ENCODE results near the gene ZNF451. TPM values are rescaled to one million over a fixed set of nuclear protein-coding genes. Genes with fewer than 3 reads are reported as not detected.

The ZNF451 gene
- polyA plus RNA-seq, 2 of the 4 experiments (the other 2 are of a cell fraction), result 8.9 to 23.0 TPM

DNA sequence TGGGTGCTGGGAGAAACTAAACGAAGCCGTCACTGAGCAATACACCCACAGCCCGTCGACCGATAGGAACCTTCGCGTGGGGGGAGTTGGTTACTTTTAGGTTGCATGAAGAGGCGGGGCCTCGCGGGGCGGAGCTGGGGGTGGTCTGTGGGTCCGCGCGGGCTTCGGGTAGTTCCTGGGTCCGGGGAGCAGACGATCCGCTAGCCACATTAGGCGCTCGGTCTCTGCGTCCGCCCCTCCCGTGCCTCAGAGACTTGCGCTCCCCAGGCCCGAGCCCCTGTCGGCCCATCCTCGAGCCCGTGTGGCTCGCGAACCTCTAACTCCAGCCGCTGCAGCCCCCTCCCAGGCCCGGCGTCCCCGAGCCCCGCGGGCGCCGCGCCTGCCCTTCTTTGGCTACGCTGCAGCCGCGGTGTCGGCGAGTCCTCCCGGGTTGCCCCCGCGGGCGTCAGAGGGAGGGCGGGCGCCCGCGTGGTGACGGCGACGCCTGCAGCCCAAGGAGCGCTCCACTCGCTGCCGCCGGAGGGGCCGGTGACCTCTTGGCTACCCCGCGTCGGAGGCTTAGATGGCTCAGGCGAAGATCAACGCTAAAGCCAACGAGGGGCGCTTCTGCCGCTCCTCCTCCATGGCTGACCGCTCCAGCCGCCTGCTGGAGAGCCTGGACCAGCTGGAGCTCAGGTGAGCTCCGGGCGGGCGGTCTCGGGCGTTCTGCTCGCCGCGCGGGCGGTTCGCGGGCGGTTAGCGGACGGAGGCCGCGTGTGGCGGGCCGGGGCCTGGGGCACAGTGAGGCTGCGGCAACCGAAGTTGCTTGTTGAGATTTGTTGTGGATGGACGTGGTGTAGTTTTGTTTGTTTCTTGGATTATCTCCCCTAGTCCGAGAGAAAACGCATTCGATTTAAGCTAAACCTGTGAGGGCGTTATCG, 82.4 kb downstream of the ZNF451 start, which contains the start of gene BAG2 (continued):
- TF ChIP-seq NPAS2 (CRISPR knock-in tag; IDR thresholded peaks at IDR 0.05; ENCODE audit: borderline replicate concordance), result no peak
- TF ChIP-seq, protein P1, sequence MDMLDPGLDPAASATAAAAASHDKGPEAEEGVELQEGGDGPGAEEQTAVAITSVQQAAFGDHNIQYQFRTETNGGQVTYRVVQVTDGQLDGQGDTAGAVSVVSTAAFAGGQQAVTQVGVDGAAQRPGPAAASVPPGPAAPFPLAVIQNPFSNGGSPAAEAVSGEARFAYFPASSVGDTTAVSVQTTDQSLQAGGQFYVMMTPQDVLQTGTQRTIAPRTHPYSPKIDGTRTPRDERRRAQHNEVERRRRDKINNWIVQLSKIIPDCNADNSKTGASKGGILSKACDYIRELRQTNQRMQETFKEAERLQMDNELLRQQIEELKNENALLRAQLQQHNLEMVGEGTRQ (IDR thresholded peaks at IDR 0.05), result no peak
- no peak for TF ChIP-seq EHMT2 (IDR thresholded peaks at IDR 0.05; ENCODE audit: low read depth)
- TF ChIP-seq ZNF302 (CRISPR knock-in tag; IDR thresholded peaks at IDR 0.05), result no peak
- TF ChIP-seq HOXB13 (CRISPR knock-in tag; IDR thresholded peaks at IDR 0.05; ENCODE audit: low read depth), result no peak
- TF ChIP-seq ZSCAN20 (CRISPR knock-in tag; IDR thresholded peaks at IDR 0.05), result no peak
- no peak for TF ChIP-seq EP300 (IDR thresholded peaks at IDR 0.05)
- no peak for TF ChIP-seq SREBF2 (IDR thresholded peaks at IDR 0.05)
- no peak for TF ChIP-seq HEYL (CRISPR knock-in tag; IDR thresholded peaks at IDR 0.05)
- no peak for TF ChIP-seq TP53 (CRISPR knock-in tag; IDR thresholded peaks at IDR 0.05)
- TF ChIP-seq JUN (IDR thresholded peaks at IDR 0.05), result peak in 1 of 2 experiments; percentile 92; a peak in 3 of 5 replicates
- TF ChIP-seq RCOR1 (IDR thresholded peaks at IDR 0.05; ENCODE audit: low read depth, low read length), result no peak
- TF ChIP-seq ZC3H11A (IDR thresholded peaks at IDR 0.05), result no peak
- TF ChIP-seq, protein P2, sequence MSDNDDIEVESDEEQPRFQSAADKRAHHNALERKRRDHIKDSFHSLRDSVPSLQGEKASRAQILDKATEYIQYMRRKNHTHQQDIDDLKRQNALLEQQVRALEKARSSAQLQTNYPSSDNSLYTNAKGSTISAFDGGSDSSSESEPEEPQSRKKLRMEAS (IDR thresholded peaks at IDR 0.05), result peak; percentile 65; the same call in 1 of the 2 replicates
- TF ChIP-seq, protein P3, sequence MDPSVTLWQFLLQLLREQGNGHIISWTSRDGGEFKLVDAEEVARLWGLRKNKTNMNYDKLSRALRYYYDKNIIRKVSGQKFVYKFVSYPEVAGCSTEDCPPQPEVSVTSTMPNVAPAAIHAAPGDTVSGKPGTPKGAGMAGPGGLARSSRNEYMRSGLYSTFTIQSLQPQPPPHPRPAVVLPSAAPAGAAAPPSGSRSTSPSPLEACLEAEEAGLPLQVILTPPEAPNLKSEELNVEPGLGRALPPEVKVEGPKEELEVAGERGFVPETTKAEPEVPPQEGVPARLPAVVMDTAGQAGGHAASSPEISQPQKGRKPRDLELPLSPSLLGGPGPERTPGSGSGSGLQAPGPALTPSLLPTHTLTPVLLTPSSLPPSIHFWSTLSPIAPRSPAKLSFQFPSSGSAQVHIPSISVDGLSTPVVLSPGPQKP (IDR thresholded peaks at IDR 0.05; ENCODE audit: low read depth, low read length), result no peak
- no peak for TF ChIP-seq NR3C1 (IDR thresholded peaks at IDR 0.05)
- TF ChIP-seq RNF2 (IDR thresholded peaks at IDR 0.05; ENCODE audit: borderline replicate concordance, low read depth), result no peak
- TF ChIP-seq CBX2 (IDR thresholded peaks at IDR 0.05; ENCODE audit: borderline replicate concordance, low read depth), result no peak
- peak; percentile 44; the same call in 1 of the 2 replicates for TF ChIP-seq PHF8 (IDR thresholded peaks at IDR 0.05; ENCODE audit: borderline replicate concordance, low read depth)
- TF ChIP-seq MAFK (IDR thresholded peaks at IDR 0.05; ENCODE audit: partially characterized antibody), result no peak
- TF ChIP-seq, protein P4, sequence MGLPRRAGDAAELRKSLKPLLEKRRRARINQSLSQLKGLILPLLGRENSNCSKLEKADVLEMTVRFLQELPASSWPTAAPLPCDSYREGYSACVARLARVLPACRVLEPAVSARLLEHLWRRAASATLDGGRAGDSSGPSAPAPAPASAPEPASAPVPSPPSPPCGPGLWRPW (IDR thresholded peaks at IDR 0.05), result no peak
- TF ChIP-seq, protein P5, sequence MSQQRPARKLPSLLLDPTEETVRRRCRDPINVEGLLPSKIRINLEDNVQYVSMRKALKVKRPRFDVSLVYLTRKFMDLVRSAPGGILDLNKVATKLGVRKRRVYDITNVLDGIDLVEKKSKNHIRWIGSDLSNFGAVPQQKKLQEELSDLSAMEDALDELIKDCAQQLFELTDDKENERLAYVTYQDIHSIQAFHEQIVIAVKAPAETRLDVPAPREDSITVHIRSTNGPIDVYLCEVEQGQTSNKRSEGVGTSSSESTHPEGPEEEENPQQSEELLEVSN (IDR thresholded peaks at IDR 0.05; ENCODE audit: borderline replicate concordance, low read depth), result peak; percentile 36
- no peak for TF ChIP-seq BHLHE40 (IDR thresholded peaks at IDR 0.05; ENCODE audit: low read depth, low read length)
- TF ChIP-seq FOSL2 (IDR thresholded peaks at IDR 0.05), result no peak
- TF ChIP-seq FOSL2 (CRISPR knock-in tag; IDR thresholded peaks at IDR 0.05), result no peak
- no peak for TF ChIP-seq KDM1A (IDR thresholded peaks at IDR 0.05; ENCODE audit: low read depth)
- TF ChIP-seq RARB (CRISPR knock-in tag; IDR thresholded peaks at IDR 0.05), result no peak
- TF ChIP-seq GATA3 (IDR thresholded peaks at IDR 0.05; ENCODE audit: borderline replicate concordance), result peak; percentile 28; the same call in 1 of the 2 replicates
- TF ChIP-seq, protein P6, sequence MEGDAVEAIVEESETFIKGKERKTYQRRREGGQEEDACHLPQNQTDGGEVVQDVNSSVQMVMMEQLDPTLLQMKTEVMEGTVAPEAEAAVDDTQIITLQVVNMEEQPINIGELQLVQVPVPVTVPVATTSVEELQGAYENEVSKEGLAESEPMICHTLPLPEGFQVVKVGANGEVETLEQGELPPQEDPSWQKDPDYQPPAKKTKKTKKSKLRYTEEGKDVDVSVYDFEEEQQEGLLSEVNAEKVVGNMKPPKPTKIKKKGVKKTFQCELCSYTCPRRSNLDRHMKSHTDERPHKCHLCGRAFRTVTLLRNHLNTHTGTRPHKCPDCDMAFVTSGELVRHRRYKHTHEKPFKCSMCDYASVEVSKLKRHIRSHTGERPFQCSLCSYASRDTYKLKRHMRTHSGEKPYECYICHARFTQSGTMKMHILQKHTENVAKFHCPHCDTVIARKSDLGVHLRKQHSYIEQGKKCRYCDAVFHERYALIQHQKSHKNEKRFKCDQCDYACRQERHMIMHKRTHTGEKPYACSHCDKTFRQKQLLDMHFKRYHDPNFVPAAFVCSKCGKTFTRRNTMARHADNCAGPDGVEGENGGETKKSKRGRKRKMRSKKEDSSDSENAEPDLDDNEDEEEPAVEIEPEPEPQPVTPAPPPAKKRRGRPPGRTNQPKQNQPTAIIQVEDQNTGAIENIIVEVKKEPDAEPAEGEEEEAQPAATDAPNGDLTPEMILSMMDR (IDR thresholded peaks at IDR 0.05), result no peak
- no peak for TF ChIP-seq KDM5A (IDR thresholded peaks at IDR 0.05)
- no peak for TF ChIP-seq HDAC2 (IDR thresholded peaks at IDR 0.05)
- TF ChIP-seq, protein P7, sequence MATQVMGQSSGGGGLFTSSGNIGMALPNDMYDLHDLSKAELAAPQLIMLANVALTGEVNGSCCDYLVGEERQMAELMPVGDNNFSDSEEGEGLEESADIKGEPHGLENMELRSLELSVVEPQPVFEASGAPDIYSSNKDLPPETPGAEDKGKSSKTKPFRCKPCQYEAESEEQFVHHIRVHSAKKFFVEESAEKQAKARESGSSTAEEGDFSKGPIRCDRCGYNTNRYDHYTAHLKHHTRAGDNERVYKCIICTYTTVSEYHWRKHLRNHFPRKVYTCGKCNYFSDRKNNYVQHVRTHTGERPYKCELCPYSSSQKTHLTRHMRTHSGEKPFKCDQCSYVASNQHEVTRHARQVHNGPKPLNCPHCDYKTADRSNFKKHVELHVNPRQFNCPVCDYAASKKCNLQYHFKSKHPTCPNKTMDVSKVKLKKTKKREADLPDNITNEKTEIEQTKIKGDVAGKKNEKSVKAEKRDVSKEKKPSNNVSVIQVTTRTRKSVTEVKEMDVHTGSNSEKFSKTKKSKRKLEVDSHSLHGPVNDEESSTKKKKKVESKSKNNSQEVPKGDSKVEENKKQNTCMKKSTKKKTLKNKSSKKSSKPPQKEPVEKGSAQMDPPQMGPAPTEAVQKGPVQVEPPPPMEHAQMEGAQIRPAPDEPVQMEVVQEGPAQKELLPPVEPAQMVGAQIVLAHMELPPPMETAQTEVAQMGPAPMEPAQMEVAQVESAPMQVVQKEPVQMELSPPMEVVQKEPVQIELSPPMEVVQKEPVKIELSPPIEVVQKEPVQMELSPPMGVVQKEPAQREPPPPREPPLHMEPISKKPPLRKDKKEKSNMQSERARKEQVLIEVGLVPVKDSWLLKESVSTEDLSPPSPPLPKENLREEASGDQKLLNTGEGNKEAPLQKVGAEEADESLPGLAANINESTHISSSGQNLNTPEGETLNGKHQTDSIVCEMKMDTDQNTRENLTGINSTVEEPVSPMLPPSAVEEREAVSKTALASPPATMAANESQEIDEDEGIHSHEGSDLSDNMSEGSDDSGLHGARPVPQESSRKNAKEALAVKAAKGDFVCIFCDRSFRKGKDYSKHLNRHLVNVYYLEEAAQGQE (IDR thresholded peaks at IDR 0.05), result no peak
- no peak for TF ChIP-seq TFCP2L1 (CRISPR knock-in tag; IDR thresholded peaks at IDR 0.05)
- TF ChIP-seq SMC3 (IDR thresholded peaks at IDR 0.05), result no peak
- no peak for TF ChIP-seq MYC (IDR thresholded peaks at IDR 0.05; ENCODE audit: borderline replicate concordance, low read length)
